Activated T-cell treated with anti-CD3 and anti-CD28 coated beads, Interleukin-2, amount 50 U/mL, for 48 hours (primary cell): Measurements from ENCODE around the gene DNMT3L.
"Not testable (repeated sequence)": the region's sequence is repeated elsewhere in the genome, so short reads cannot be mapped to it uniquely, and the experiment has no call there.

Source experiments
- DNase-seq, 2 experiments: peaks; one replicate each; pipeline ENCODE4 v3.0.0-alpha.2; 2020

The DNMT3L gene

DNA sequence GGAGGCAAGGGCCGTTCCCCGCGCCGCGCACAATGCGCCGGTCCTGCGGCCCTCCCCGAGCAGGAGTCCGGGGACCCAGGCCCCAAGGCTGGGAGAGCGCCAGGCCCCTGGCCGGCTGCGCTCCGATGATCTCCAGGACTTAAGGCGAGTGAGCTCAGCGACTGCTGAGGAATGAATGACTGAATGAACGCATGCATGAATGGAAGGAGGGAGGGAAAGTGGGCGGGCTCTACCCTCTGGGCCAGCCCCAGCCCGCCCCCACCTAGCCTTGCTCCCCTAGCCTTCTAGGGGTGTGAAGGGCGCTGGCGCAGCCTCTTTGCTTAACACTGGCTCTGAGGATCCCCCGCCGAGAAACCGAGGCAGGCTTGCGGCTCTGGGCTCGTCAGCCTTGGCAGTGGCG, 20.4 kb downstream of the DNMT3L start:
- not testable (repeated sequence) for DNase-seq

DNA sequence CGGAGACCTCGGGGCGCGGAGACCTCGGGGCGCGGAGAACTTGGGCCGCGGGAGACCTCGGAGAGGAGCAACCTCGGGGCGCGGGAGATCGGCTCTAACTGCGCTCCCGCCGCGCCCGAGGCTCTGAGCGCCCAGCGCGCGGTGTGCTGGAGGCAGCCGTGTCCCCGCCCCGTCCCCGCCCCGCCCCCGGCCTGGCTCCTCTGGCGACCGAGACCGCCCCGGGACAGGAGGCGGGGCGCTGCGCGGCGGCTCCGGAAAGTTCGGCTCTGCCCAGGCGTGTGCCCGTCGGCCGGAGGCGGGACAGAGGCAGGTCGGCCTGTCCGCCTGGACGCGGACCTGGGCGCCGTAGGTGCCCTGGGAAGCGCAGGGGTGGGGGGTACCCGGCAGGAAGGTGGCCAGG, 20.9 kb downstream of the DNMT3L start, which contains the start of gene ICOSLG:
TSS of gene ICOSLG (minus strand) at position 102 of the 400 bp plus-strand sequence. CDS start 126 bp downstream, outside the sequence.
- DNase-seq = not testable (repeated sequence)

DNA sequence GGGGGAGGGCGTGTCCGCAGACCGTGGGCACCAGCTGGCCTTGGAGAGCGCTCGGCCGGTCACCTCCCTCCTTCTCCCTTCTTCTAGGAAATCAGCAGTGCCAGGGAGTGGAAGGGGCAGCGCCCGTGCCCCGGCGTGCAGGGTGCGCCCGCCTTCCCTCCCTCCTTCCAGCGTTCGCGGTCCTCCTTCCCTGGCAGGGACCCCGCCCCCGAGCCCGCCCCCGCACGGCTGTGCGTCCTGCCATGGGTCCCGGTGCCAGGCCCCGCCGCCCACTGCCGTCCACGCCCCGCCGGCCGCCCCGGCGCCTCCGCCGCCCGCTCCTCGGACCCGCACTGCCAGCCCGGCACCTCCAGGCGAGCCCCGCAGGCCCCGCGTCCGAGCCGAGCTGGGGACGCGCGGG, 21.3 kb downstream of the DNMT3L start:
- DNase-seq = not testable (repeated sequence)

DNA sequence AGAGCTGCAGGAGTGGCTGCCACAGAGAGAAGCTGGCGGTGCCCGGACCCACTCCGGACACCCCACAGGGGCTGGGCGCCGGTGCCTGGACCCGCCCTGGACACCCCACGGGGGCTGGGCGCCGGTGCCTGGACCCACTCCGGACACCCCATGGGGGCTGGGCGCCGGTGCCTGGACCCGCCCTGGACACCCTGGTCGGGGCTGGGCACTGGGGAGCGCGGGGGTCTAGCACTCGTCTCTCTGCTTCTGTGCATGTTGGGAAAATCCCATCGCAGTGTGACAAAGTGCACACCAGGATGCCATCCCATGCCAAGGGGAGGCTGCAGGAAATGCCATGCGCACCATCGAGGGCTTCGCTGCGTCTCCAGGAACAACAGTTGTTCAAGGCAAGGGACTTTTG, 32.1 kb downstream of the DNMT3L start:
- DNase-seq = not testable (repeated sequence)

DNA sequence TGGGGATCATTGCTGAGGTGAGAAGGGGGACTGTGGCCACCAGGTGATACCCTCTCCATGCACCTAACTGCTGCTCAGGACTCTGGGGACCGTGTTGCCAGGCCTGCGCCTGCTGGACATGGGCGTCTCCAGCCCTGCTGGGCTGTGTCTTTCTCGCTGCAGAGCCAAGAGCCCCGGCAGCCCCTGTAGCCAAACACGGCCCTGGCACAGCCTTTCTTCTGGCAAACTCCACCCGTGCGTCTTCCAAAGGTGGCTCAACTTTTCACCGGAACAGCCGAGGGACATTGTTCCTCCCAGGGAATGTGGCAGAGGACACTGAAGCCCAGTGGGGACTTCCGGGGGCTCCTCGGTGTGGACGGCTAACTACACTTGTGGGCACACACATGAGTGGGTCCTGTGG, 33.6 kb downstream of the DNMT3L start:
- DNase-seq = not testable (repeated sequence)

DNA sequence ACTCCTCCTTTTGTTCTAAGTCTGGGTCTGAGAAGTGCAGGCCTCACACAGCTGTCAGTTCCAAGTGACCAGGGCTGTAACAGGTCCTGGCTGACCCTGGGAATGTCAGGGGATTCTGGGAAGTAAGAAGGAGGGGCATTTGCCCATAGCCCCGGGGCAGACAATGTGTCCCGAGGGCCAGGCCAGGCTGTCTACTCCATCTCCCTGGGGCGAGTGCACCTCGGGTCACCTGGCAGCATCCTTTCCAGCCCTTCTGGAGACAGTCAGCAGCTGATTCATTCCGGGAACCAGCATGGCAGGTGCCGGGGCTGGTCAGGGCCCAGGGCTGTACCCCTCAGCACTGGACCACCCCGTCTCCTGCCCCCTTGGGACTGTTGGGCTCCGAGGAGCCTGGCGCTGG, 34.1 kb downstream of the DNMT3L start:
- not testable (repeated sequence) for DNase-seq

DNA sequence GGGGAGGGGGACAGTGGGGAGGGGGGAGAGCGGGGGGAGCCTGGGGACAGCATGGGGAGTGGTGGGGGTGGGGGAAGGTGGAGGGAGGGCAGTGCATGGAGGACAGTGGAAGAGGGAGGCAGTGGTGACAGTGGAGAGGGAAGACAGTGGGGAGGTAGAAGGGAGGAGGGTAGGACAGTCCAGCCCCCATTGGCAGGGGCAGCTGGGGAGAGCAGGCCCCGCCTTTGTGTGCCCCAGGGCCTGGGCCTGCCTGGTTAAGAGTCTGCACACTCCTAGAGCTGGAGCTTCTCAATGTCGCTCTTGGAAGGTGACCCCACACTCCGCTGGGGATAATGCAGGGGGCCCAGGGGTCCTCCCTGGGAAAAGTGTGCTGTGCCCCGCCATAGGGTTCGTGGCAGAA, 36.1 kb downstream of the DNMT3L start:
- DNase-seq = not testable (repeated sequence)

DNA sequence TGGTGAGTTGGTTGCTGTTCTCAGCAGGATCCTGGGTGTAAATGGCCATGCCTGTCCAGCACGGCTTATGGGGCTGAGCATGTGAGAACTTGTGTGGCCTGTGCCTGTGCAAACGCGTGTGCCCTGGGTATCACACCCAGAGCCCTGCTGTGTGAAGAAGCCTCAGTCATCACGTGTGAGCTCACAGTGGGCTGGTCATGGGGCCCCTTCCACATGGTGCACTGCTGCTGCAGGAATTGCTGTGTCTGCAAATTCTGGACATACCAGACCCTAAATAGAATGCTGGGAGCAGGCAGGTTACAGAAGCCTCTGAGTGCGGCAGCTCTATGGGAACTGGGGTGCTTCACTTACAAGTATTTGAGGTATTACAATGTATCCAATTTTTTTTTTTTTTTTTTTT, 38.4 kb downstream of the DNMT3L start:
- DNase-seq = not testable (repeated sequence)

DNA sequence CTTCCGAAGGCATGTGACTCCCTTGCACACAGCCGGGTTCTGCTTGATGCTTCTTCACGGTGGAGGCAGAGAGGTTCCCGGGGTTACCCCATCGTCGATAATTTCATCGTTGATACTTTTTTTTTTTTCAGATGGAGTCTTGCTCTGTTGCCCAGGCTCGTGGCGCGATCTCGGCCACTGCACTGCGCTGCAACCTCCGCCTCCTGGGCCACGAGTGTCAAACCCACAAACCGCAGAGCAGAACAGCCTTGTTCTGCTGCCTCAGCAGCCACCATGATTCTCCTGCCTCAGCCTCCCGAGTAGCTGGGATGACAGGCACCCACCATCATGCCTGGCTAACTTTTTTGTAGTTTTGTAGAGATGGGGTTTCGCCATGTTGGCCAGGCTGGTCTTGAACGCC, 41.0 kb downstream of the DNMT3L start:
- not testable (repeated sequence) for DNase-seq

DNA sequence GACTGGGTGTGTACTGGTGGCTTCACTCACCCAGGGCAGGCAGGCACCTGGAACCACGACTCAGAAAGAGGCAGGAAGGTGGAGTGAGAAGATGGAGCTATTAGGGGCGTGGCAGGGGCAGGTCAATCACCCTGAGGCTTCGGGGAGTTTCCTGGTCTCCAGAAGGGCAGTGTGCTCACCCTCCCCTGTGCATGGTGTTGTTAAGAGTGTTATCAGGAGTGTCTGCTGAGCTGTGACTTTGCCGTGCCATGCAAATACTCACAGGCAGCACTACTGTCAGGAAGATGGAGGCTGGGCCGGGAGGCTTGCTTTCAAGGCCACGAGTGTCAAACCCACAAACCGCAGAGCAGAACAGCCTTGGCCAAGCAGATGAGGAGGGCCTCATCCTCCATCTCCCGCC, 43.2 kb downstream of the DNMT3L start:
- DNase-seq = not testable (repeated sequence)

DNA sequence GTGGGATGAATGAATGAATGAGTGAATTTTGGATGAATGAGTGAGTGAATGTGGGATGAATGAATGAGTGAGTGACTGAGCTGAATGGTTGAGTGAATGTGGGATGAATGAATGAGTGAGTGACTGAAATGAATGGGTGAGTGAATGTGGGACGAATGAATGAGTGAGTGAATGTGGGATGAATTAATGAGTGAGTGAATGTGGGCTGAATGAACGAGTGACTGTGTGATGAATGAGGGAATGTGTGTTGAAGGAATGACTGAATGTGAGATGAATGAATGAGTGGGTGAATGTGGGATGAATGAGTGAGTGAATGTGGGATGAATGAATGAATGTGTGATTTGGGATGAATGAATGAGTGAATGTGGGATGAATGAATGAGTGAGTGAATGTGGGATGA, 49.7 kb downstream of the DNMT3L start:
- DNase-seq = not testable (repeated sequence)

DNA sequence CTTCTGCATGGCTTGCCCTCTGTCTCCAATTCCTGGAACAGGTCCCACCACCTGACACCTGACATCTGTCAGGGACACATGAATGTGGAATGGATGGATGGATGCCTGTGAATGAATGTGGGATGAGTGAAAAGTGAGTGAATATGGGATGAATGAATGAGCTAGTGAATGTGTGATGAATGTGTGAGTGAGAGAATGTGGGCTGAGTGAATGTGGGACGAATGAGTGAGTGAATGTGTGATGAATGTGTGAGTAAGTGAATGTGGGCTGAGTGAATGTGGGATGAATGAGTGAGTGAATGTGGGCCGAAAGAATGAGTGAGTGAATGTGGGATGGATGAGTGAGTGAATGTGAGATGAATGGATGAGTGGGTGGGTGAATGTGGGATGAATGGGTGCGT, 50.1 kb downstream of the DNMT3L start:
- DNase-seq = not testable (repeated sequence)

DNA sequence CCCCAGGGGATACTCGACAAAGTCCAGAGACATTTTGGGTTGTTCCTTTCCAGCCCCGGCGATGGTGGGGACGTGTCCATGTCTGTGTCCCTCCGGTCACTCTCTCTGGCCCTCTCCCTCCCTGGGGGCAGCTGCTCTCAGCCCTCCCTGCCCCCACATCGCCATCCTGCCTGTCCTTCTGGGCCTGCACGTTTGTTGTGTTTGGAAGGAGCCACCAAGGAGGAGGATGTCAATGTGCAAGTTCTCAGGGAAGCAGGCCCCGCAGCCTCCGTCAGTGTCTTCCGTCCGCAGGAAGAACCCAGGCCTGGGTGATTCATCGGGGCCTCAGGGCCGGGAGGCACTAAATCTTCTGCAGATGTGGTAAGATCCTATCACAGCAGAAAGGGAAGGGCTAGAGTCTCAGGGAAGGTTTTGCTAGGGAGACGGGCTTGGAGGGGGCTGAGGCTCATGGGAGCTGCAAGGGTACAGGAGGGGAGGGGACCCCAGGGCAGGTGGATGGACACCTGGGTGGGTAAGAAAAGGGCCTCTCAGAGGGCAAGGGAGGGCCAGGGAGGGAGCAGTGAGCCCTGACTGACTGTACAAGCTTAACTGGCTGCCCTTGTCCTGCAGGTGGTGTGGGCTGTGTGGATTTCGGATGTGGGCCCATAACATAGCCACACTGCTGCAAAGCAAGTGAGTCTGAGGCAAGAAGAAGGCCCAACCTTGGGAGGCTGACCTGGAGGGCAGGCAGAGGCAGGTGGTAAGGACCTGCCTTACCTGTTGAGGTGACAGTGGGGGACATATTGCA, 53.6 kb downstream of the DNMT3L start:
- DNase-seq = not testable (repeated sequence)

DNA sequence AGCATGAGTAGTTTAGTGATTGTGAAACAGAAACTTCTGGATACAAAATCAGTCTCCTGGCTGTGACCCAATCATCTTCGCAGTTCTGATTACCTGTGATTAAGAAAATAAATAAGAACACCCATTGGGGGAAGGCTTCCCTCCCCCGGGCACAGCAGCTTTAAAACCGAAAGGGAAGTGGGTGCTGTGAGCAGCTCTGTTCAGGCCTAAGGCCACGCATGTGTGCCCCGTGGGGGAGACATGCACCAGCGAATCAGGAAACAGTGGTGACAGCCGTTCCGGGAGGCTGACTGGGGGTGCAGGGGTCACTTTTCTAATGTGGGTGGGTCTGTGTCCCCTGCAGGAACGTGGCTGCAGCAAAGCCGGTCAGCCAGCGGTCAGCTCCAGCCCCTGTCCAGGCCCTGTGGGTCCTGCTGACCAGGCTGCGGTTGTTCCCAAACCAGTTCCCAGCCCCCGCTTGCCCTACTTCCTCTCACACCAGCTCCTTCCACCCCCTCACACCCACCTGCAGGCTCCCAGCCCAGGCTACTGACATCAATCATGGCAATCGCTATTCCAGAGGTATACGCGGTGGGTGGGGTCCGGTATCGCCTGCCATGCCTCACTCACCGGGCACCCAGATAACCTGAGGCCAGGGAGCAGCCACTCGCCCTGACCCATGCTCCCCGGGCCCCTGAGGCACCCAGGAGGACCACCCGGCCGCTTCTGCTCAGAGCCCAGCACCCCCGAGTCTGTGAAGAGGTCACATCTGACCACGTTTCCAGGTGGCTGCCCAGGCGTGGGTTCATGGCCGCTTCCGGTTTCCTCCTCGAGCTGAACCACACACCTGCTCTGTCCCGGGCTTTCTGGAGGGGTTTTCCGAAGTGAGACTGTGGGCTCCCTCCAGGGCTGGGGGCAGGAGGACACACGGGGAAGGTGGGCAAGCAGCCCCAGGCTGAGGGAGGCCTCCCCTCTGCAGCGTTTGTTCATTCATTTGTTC, 54.7 kb downstream of the DNMT3L start:
- not testable (repeated sequence) for DNase-seq

DNA sequence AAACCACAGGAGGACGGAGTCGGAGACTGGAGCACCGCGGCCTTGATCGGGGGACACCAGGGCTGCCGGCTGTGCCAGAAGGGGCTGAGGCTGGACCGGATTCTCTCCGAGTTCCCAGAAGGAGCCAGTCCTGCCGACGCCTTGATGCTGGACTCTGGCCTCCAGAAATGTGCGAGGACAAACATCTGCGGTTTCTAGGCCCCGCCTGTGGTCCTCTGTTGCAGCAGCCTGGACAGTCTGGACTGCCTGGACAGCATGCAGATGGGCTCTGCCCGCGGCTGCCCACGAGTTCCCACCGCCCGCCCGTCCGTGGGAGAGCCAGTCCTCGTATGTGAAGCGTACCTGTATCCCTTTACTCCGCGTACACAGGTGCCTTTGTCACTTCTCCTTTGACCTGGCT, 55.5 kb downstream of the DNMT3L start:
- DNase-seq = not testable (repeated sequence)

DNA sequence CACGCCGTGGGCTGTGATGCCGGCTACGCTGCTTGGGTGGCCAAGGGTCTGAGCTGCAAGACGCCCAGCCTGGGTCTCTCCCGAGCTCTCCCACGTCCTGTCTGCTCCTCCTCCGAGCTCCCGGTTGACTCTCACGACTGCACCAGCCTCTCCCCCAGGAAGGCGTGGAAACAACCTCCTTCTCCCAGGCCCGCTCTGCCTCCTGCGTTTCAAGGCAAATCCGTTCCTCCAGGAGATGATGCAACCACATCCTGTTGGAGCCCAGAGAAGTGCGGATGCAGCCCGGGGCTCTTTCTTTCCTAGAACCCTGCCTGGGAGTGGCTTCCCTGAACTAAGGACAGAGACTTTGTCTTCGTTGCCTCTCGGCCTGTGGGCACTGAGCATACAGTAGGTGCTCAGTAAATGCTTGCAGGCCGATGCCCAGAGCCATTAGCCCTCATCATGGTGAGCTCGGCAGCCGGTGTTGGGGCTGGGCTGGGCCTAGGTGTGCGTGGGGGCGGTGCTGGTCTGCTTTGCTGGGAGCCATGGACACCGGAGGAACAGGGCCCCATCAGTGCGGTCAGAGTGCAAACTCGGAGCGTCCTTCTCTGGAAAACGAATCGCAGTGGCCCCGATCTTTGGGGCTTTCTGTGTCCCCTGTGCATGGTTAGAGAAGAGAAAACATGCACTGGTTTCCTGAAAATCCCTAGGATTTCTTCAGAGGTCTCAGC, 59.0 kb downstream of the DNMT3L start:
- DNase-seq = not testable (repeated sequence)

DNA sequence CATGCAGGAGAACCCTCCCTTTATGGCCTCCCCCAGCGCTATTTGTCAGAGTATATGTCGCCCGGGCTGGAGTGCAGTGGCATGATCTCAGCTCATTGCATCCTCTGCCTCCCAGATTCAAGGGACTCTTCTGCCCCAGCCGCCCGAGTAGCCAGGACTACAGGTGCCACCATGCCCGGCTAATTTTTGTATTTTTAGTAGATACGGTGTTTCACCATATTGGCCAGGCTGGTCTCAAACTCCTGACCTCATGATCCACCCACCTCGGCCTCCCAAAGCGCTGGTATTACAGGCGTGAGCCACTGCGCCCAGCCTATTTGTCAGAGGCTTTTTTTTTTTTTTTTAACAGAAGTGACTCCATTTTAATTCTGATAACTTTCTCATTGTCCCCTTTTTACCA, 61.7 kb downstream of the DNMT3L start:
- DNase-seq = not testable (repeated sequence)

DNA sequence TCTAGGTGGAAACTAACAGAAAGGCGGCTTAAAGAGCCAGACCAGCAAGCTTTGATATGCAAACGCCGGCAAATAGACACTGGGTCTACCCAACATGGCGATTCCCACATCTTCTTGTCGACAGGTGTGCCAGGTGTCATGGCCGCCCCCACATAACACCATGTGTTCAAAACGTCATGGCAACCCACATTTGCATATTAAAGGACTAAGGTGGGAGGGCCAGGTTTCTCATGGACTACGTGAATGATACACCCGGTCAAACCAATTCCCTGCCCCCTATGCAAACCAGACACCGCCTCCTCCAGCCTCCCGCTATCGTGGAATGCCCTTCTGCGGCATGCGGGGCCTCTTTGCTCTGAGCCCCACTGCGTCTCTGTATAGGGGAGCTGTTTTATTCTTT, 62.2 kb downstream of the DNMT3L start:
- no peak for DNase-seq

DNA sequence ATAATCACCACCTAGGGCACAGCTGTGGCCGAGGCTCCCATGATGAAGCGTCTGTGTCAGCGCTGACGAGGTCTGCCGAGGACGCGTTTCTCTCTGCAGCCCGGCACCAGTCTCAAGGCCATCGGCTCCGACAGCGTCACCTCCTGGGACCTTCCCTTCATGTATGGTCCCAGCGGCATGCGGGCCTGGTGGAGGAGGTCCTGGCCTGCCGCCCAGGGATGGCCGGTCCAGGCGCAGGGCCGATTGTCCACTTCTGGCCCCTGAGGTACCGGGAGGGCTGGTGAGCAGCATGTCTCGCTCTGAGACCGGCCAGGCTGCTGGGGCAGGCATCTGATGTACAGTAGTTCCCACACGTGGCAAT, 64.6 kb downstream of the DNMT3L start:
- DNase-seq = not testable (repeated sequence)
